Osteocyte (in vitro differentiated cells): ENCODE measurements around the gene HADHA. TPM values are rescaled to one million over a fixed set of nuclear protein-coding genes. Genes with fewer than 3 reads are reported as not detected.
"Not testable (repeated sequence)": the region's sequence is repeated elsewhere in the genome, so short reads cannot be mapped to it uniquely, and the experiment has no call there.

ENCODE experiments used
- DNase-seq: peaks from one replicate; pipeline ENCODE4 v3.0.0; 2021; ENCODE audit warnings: mixed read lengths; ENCODE audit not compliant: unreplicated experiment; ENCODE audit errors: extremely low spot score
- H3K27ac Mint-ChIP-seq: one replicate; pipeline ENCODE4 v1.8.0; 2021; ENCODE audit warnings: mild to moderate bottlenecking, mixed read lengths; ENCODE audit not compliant: unreplicated experiment
- H3K27me3 Mint-ChIP-seq: one replicate; pipeline ENCODE4 v1.8.0; 2021; ENCODE audit warnings: mixed read lengths; ENCODE audit not compliant: unreplicated experiment
- H3K36me3 Mint-ChIP-seq: one replicate; pipeline ENCODE4 v1.8.0; 2021; ENCODE audit warnings: mixed read lengths; ENCODE audit not compliant: unreplicated experiment
- H3K4me1 Mint-ChIP-seq: one replicate; pipeline ENCODE4 v1.8.0; 2021; ENCODE audit warnings: mixed read lengths; ENCODE audit not compliant: unreplicated experiment
- H3K4me3 Mint-ChIP-seq: one replicate; pipeline ENCODE4 v1.8.0; 2021; ENCODE audit warnings: mild to moderate bottlenecking, moderate library complexity, mixed read lengths; ENCODE audit not compliant: unreplicated experiment
- H3K9me3 Mint-ChIP-seq: one replicate; pipeline ENCODE4 v1.8.0; 2021; ENCODE audit warnings: mixed read lengths; ENCODE audit not compliant: unreplicated experiment
- total RNA-seq: library from RNA; stranded (reverse); gene quantifications from 2 replicates; pipeline ENCODE4 v1.2.1, GENCODE V29; 2021
- TF ChIP-seq, protein P1 (sequence below): fragments of 200-600 bp; sonication (generic); IDR thresholded peaks from 2 replicates; pipeline ENCODE4 v1.5.0; 2021; ENCODE audit warnings: antibody characterized with exemption, mild to moderate bottlenecking, moderate library complexity

Gene HADHA
- total RNA-seq, 1 donor from 2014 or later: 114 TPM

DNA sequence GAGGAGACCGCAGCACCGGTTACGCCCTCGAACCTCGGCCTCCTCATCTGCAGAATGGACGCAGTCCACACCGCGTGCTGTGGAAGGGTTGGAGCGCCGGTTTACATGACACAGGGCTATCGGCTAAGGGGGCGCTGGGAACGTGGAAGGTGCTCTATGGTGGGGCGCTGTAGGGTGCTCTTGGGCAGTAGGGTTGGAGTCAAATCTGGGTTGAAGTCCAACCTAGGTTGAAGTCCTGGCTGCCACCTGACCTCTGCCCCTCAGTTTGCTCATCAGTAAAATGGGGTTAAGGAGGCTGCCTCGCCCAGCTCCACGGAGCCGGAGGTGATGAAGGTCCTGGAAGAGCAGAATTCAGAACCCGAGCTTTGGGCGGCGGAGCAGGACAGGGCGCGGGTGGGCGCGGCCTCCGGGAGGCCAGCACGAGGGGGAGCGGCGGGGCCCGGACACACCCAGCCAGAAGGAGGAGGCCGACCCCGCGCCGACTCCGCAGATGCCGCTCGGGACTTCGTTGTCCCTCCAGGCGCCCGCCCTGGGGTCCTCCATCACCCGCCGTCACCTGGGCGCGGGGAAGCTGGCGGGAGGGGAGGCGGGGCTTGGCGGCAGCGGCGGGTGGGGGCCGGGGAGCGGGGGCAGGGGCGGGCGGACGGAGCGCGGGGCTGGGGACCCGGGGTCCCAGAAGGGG is 72.1 kb downstream of the HADHA start:
- Mint-ChIP-seq H3K9me3 (no peaks in the 10 kb centered on the region), H3K4me3 (peak overlapping the region; percentile 70), H3K36me3 (no peaks in the 10 kb centered on the region), H3K27me3 (peaks cover 17% of the 10 kb centered on the region), H3K4me1 (peaks cover 10% of the 10 kb centered on the region), H3K27ac (no peak overlapping the region)
- TF ChIP-seq, protein P1, sequence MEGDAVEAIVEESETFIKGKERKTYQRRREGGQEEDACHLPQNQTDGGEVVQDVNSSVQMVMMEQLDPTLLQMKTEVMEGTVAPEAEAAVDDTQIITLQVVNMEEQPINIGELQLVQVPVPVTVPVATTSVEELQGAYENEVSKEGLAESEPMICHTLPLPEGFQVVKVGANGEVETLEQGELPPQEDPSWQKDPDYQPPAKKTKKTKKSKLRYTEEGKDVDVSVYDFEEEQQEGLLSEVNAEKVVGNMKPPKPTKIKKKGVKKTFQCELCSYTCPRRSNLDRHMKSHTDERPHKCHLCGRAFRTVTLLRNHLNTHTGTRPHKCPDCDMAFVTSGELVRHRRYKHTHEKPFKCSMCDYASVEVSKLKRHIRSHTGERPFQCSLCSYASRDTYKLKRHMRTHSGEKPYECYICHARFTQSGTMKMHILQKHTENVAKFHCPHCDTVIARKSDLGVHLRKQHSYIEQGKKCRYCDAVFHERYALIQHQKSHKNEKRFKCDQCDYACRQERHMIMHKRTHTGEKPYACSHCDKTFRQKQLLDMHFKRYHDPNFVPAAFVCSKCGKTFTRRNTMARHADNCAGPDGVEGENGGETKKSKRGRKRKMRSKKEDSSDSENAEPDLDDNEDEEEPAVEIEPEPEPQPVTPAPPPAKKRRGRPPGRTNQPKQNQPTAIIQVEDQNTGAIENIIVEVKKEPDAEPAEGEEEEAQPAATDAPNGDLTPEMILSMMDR: no peak
- DNase-seq: no peak

DNA sequence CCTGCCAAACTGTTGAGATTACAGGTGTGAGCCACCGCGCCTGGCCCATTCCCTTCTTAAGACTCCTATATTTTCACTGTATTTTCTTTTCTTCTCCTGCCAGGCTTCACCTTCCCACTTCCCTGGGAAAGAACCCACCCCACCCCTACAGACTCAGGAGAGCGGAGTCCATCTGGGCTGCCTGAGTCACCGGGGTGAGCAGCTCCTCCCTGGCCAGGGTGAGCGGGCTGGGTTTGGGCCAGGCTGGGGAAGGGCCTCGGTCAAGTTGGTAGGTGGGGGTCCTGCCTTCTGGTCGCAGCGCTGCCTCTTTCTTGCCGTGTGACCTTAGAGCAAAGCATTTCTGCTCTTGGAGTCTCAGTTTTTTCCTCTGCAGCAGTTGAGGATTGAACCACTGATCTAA is 73.6 kb downstream of the HADHA start:
- H3K4me3 Mint-ChIP-seq: no peak overlapping the region
- H3K4me1 Mint-ChIP-seq: peaks cover 10% of the 10 kb centered on the region
- H3K9me3 Mint-ChIP-seq: no peaks in the 10 kb centered on the region
- H3K27me3 Mint-ChIP-seq: peaks cover 17% of the 10 kb centered on the region
- H3K27ac Mint-ChIP-seq: no peak overlapping the region
- no peaks in the 10 kb centered on the region for H3K36me3 Mint-ChIP-seq
- TF ChIP-seq, protein P1: no peak
- no peak for DNase-seq

DNA sequence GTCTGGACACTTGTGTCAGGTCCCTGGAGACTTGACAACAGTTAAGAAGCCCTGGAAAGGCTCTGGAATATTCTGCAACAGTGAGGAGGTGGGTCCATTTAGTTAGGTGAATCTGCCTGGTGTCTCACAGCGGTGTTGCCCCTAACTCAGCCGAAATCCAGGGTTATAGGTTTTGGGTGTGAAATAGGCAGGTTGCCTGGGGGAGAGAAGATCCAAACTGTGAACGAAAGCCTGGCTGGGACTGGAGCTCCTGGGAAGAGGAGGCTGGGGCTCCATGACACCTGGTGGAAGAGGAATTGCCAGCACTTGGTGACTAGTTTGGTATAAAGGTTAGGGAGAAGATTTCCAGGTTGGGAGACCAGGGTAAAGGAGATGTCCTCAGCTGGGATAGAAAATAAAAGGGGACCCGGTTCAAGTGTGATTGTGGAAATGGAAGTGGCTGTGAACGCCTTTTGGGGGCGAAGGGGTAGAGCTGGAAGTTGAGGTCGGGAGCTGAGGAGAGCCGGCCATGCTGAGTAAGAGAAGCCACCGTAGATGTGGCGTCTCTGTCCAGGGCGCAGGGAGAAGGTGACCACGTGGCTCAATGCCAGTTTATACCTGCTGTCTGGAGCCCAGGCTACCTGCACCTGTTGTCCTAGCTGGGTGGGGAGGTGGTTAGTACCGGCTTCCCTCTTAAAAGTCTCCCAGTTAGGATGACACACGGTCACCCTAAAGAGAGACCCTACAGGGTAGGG is 74.6 kb downstream of the HADHA start:
- H3K27me3 Mint-ChIP-seq: peaks cover 16% of the 10 kb centered on the region
- DNase-seq: no peak

DNA sequence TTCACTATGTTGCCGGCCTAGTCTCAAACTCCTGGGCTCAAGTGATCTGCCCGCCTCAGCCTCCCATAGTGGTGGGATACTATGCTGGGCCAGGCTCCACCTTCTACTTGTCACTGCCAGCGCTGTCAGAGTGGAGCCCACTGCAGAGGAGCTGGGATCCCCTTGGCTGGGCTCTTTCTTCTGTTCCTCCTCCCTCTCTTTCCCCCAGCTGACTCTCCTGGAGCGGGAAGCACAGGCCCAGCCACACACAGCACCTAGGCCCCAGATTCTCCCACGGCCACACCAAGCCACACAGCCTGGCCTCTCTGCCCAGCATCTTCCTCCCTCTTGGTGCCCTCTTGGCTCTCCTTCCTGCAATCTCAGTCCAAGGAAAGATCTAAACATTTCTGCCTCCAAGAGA is 75.2 kb downstream of the HADHA start:
- no peak for DNase-seq
- Mint-ChIP-seq H3K27ac (no peak overlapping the region), H3K27me3 (peaks cover 10% of the 10 kb centered on the region), H3K36me3 (no peaks in the 10 kb centered on the region), H3K4me3 (no peak overlapping the region), H3K9me3 (no peaks in the 10 kb centered on the region), H3K4me1 (peaks cover 10% of the 10 kb centered on the region)
- TF ChIP-seq, protein P1: no peak

More for the DNA sequence above, 74.6 kb downstream of the HADHA start:
- Mint-ChIP-seq H3K27ac (no peak overlapping the region), H3K4me3 (no peak overlapping the region), H3K9me3 (no peaks in the 10 kb centered on the region), H3K36me3 (no peaks in the 10 kb centered on the region), H3K4me1 (peaks cover 10% of the 10 kb centered on the region)
- TF ChIP-seq, protein P1: no peak

DNA sequence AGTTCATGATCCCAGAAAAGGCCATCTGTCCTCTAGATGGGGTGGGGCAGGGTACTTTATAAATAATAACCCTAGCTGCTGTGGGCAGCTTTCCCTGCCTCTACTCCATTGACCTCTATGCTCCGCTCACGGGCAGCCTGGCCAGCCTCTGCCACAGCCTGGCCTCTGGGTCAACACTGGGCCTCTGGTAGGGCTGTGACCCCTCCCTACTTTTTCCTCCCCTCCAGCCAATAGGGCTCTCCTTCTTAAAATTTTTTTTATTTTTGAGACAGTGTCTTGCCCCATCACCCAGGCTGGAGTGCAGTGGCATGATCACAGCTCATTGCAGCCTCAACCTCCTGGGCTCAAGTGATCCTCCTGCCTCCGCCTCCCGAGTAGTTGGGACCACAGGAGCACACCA is 75.6 kb downstream of the HADHA start:
- Mint-ChIP-seq H3K4me3 (no peak overlapping the region), H3K36me3 (no peaks in the 10 kb centered on the region), H3K4me1 (peaks cover 10% of the 10 kb centered on the region), H3K27me3 (peaks cover 10% of the 10 kb centered on the region), H3K27ac (no peak overlapping the region), H3K9me3 (no peaks in the 10 kb centered on the region)
- no peak for DNase-seq
- TF ChIP-seq, protein P1: no peak

DNA sequence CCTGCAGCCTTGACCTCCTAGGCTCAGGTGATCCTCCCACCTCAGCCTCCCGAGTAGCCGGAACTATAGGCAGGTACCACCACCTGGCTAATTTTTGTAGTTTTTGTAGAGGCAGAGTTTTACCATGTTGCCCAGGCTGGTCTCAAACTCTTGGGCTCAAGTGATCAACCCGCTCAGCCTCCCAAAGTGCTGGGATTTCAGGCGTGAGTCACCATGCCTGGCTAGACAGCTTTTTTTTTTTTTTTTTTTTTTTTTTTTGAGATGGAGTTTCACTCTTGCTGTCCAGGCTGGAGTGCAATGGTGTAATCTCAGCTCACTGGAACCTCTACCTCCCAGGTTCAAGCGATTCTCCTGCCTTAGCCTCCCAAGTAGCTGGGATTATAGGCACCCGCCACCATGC is 77.9 kb downstream of the HADHA start:
- not testable (repeated sequence) for H3K27ac Mint-ChIP-seq, H3K27me3 Mint-ChIP-seq, H3K4me1 Mint-ChIP-seq, H3K4me3 Mint-ChIP-seq, H3K9me3 Mint-ChIP-seq, H3K36me3 Mint-ChIP-seq, DNase-seq
